ENCODE results near the gene GAS7.

DNA sequence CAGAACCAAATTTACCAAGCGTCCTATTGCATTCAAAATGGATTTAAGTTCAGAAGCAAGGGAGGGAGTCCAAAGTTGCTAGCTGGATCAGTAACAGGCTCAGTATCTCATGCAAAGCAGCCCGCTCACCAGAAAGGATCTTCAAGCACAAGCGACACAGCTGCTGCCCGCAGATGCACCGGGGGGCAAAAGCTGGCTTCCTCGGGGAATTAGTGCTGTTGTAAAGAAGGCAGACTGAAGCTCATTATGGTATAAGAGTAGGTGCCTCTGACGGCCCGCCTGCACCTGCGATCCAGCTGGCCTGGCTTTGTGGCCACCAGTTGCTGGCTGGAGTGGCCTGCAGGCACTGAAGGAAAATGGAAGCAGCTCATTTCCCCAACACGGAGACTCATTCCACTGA lies 165.0 kb downstream of the GAS7 start:
- TF ChIP-seq, protein P1, sequence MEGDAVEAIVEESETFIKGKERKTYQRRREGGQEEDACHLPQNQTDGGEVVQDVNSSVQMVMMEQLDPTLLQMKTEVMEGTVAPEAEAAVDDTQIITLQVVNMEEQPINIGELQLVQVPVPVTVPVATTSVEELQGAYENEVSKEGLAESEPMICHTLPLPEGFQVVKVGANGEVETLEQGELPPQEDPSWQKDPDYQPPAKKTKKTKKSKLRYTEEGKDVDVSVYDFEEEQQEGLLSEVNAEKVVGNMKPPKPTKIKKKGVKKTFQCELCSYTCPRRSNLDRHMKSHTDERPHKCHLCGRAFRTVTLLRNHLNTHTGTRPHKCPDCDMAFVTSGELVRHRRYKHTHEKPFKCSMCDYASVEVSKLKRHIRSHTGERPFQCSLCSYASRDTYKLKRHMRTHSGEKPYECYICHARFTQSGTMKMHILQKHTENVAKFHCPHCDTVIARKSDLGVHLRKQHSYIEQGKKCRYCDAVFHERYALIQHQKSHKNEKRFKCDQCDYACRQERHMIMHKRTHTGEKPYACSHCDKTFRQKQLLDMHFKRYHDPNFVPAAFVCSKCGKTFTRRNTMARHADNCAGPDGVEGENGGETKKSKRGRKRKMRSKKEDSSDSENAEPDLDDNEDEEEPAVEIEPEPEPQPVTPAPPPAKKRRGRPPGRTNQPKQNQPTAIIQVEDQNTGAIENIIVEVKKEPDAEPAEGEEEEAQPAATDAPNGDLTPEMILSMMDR (IDR thresholded peaks at IDR 0.05): no peak
- TF ChIP-seq POLR2A (IDR thresholded peaks at IDR 0.05): no peak
